HepG2 (cell line): Measurements from ENCODE around the gene WDR76. TPM values are rescaled to one million over a fixed set of nuclear protein-coding genes. Genes with fewer than 3 reads are reported as not detected.

Experiments
- ATAC-seq: fragments of 200-7000 bp; cut with Tn5 transposase; 3 replicates; pipeline ENCODE4 v1.9.1; 2020; ENCODE audit warnings: mild to moderate bottlenecking, moderate library complexity
- BruUV-seq: library from RNA; stranded (reverse); fragments of 400-500 nt; replicated peaks from 2 replicates; lab custom pipeline; 2021; lab: Mats Ljungman, UMichigan
- CTCF ChIA-PET: fragments of 300-600 bp; formaldehyde crosslinking; extraction: SDS; loops from one replicate; lab custom pipeline; 2021; ENCODE audit warnings: low total read pairs, inconsistent platforms, low intra/inter-chr PET ratio; lab: Yijun Ruan, JAX
- POLR2A ChIA-PET: fragments of 350-600 bp; sonication (Branson Sonifier 250); formaldehyde crosslinking; loops from one replicate; lab custom pipeline; 2020; ENCODE audit warnings: antibody characterized with exemption, inconsistent platforms; lab: Yijun Ruan, JAX
- DNase-seq: peaks from one replicate; pipeline ENCODE4 v3.0.0-alpha.2; 2015; ENCODE audit warnings: low spot score
- FAIRE-seq: peaks from 3 replicates; lab custom pipeline; 2011; peaks lifted over from hg19 to GRCh38; lab: Jason Lieb, UNC
- H2AFZ ChIP-seq: one replicate; pipeline ENCODE4 v1.6.1; 2011; ENCODE audit warnings: low read length, inconsistent platforms
- H3K27ac ChIP-seq: fragments of 300-600 bp; 3 replicates; pipeline ENCODE4 v1.8.0; 2011; ENCODE audit warnings: mixed run types, mild to moderate bottlenecking, mixed read lengths, low read length, inconsistent platforms; ENCODE audit not compliant: insufficient read depth; ENCODE audit errors: extremely low read length
- H3K27me3 ChIP-seq, 2 experiments: fragments of 200-600 bp in 1 of 2; 2 replicates in 1 of 2; 3 replicates in 1 of 2; pipeline versions ENCODE4 v1.6.0 to v1.8.0; 2011; ENCODE audit warnings: low read length in 2 of 2, mild to moderate bottlenecking in 2 of 2, moderate library complexity in 2 of 2, inconsistent platforms in 1 of 2; ENCODE audit not compliant: insufficient read depth in 2 of 2, control insufficient read depth in 1 of 2
- H3K36me3 ChIP-seq, 2 experiments: fragments of 200-600 bp in 1 of 2; replicated peaks in 1 of 2; 2 replicates in 1 of 2; 3 replicates in 1 of 2; pipeline versions ENCODE4 v1.5.1 to v1.8.0; 2011; ENCODE audit warnings: low read length in 2 of 2, inconsistent platforms in 1 of 2; ENCODE audit not compliant: insufficient read depth in 2 of 2, control insufficient read depth in 1 of 2
- H3K4me1 ChIP-seq: 2 replicates; pipeline ENCODE4 v1.5.1; 2012; ENCODE audit warnings: low read length, inconsistent platforms; ENCODE audit not compliant: insufficient read depth
- H3K4me2 ChIP-seq: 2 replicates; pipeline ENCODE4 v1.6.0; 2011; ENCODE audit warnings: low read depth, low read length, inconsistent platforms
- H3K4me3 ChIP-seq, 3 experiments: fragments of 200-600 bp in 1 of 3; sonication (generic), shearing (Covaris generic) in 1 of 3; replicated peaks in 1 of 3; 2 replicates each; pipeline ENCODE4 v1.5.1; 2011 to 2016; ENCODE audit warnings: low read length in 3 of 3, inconsistent platforms in 2 of 3, low read depth in 2 of 3, mild to moderate bottlenecking in 2 of 3, control low read depth in 1 of 3, mixed read lengths in 1 of 3; ENCODE audit not compliant: insufficient read depth in 1 of 3
- H3K79me2 ChIP-seq: one replicate; pipeline ENCODE4 v1.6.1; 2011; ENCODE audit warnings: low read length, inconsistent platforms; ENCODE audit not compliant: insufficient read depth
- H3K9ac ChIP-seq: 2 replicates; pipeline ENCODE4 v1.6.0; 2011; ENCODE audit warnings: mild to moderate bottlenecking, low read depth, low read length, inconsistent platforms; ENCODE audit not compliant: insufficient read depth
- H3K9me3 ChIP-seq: 2 replicates; pipeline ENCODE4 v1.5.1; 2012; ENCODE audit warnings: mild to moderate bottlenecking, low read length
- H4K20me1 ChIP-seq: 2 replicates; pipeline ENCODE4 v1.6.0; 2011; ENCODE audit warnings: inconsistent platforms, mild to moderate bottlenecking, low read length, moderate library complexity; ENCODE audit not compliant: insufficient read depth
- CBX2 ChIP-seq, 2 experiments: fragments of 200-600 bp in 1 of 2; sonication (generic); formaldehyde crosslinking in 1 of 2; IDR thresholded peaks; 2 replicates each; pipeline versions ENCODE4 v1.7.0 to v1.8.1; 2018 to 2022; ENCODE audit warnings: low read depth in 2 of 2, low read length in 1 of 2, mild to moderate bottlenecking in 1 of 2, missing genetic modification reagents in 1 of 2
- FOXA3 ChIP-seq: IDR thresholded peaks from 2 replicates; pipeline ENCODE4 v1.6.1; 2016; ENCODE audit warnings: missing genetic modification reagents, missing compliant biosample characterization
- HNF4G ChIP-seq, 2 experiments: sonication (generic) in 1 of 2; formaldehyde crosslinking in 1 of 2; IDR thresholded peaks; 2 replicates each; pipeline versions ENCODE4 v1.4.0 to v1.6.1; 2011 to 2020; ENCODE audit warnings: borderline replicate concordance in 2 of 2, low read depth in 2 of 2, mild to moderate bottlenecking in 2 of 2, low read length in 1 of 2, missing genetic modification reagents in 1 of 2, moderate library complexity in 1 of 2
- HOXD1 ChIP-seq: sonication (generic); formaldehyde crosslinking; IDR thresholded peaks from 2 replicates; pipeline ENCODE4 v1.5.0; 2020; ENCODE audit warnings: missing genetic modification reagents
- JUND ChIP-seq: sonication (generic); formaldehyde crosslinking; IDR thresholded peaks from 2 replicates; pipeline ENCODE4 v1.8.0; 2022; ENCODE audit warnings: mild to moderate bottlenecking, missing genetic modification reagents
- KAT2B ChIP-seq: fragments of 150-350 bp; IDR thresholded peaks from 2 replicates; pipeline ENCODE4 v1.6.1; 2014; ENCODE audit warnings: low read depth, low read length, borderline replicate concordance
- MXD3 ChIP-seq: IDR thresholded peaks from 2 replicates; pipeline ENCODE4 v1.6.1; 2016; ENCODE audit warnings: mild to moderate bottlenecking, missing biosample characterization, missing genetic modification reagents
- NCOA2 ChIP-seq: sonication (generic); formaldehyde crosslinking; IDR thresholded peaks from 2 replicates; pipeline ENCODE4 v1.8.0; 2022; ENCODE audit warnings: inconsistent platforms
- NFE2L2 ChIP-seq: fragments of 150-350 bp; IDR thresholded peaks from 2 replicates; pipeline ENCODE4 v1.6.1; 2014; ENCODE audit warnings: low read length
- RFX1 ChIP-seq: fragments of 450-650 bp; IDR thresholded peaks from 2 replicates; pipeline ENCODE4 v1.6.1; 2017
- SETDB1 ChIP-seq: sonication (generic); formaldehyde crosslinking; IDR thresholded peaks from 2 replicates; pipeline ENCODE4 v1.5.1; 2020; ENCODE audit warnings: missing genetic modification reagents, mild to moderate bottlenecking, borderline replicate concordance
- YEATS2 ChIP-seq: sonication (generic); formaldehyde crosslinking; IDR thresholded peaks from 2 replicates; pipeline ENCODE4 v1.4.0; 2020; ENCODE audit warnings: missing genetic modification reagents, borderline replicate concordance
- ZFP36L2 ChIP-seq: sonication (generic); formaldehyde crosslinking; IDR thresholded peaks from 2 replicates; pipeline ENCODE4 v1.4.0; 2020; ENCODE audit warnings: missing genetic modification reagents
- ZNF33A ChIP-seq: sonication (generic); formaldehyde crosslinking; IDR thresholded peaks from 2 replicates; pipeline ENCODE4 v1.5.1; 2020; ENCODE audit warnings: missing genetic modification reagents, mild to moderate bottlenecking, moderate library complexity, borderline replicate concordance
- ZNF614 ChIP-seq: IDR thresholded peaks from 2 replicates; pipeline ENCODE4 v1.6.1; 2018; ENCODE audit warnings: missing biosample characterization, missing genetic modification reagents, inconsistent platforms, borderline replicate concordance
- ZNF816 ChIP-seq: sonication (generic); formaldehyde crosslinking; IDR thresholded peaks from 2 replicates; pipeline ENCODE4 v1.8.0; 2022; ENCODE audit warnings: missing genetic modification reagents, mild to moderate bottlenecking, borderline replicate concordance
- ZSCAN20 ChIP-seq: sonication (generic); formaldehyde crosslinking; IDR thresholded peaks from 2 replicates; pipeline ENCODE4 v1.4.0; 2020; ENCODE audit warnings: missing genetic modification reagents, mild to moderate bottlenecking, borderline replicate concordance
- WGBS: methylation state at CpG from one replicate; pipeline ENCODE4 v1.1.6; 2017; ENCODE audit warnings: low lambda C conversion rate; 5-methylcytosine and 5-hydroxymethylcytosine counted together
- in situ Hi-C: cut with HindIII; loops from 2 replicates; pipeline ENCODE4 v1.10.0; 2017; ENCODE audit warnings: low pct_unique_long_range_greater_than_20kb; ENCODE audit not compliant: extremely low pct_ligation_motif_present
- intact Hi-C: fragments of 100-400 bp; cut with micrococcal nuclease; formaldehyde crosslinking; loops from one replicate; pipeline ENCODE4 v1.10.0; 2022; ENCODE audit not compliant: unreplicated experiment
- polyA plus RNA-seq, 8 experiments: library from polyadenylated mRNA; depleted of rRNA in 3 of 8; stranded (reverse) in 7 of 8; unstranded in 1 of 8; fragments of >200 nt; fragmentation: Illumina TruSeq in 4 of 8; extraction: Trizol in 4 of 8; gene quantifications; 2 replicates each; pipeline versions ENCODE4 v1.2.1 to v1.2.3, GENCODE V29; 2011 to 2016; ENCODE audit warnings: low read depth in 4 of 8, missing spikeins in 1 of 8, mixed read lengths in 1 of 8; ENCODE audit not compliant: insufficient read depth in 1 of 8
- total RNA-seq, 5 experiments: library from RNA; depleted of rRNA; stranded (reverse); fragments of >200 nt; fragmentation: Illumina TruSeq; extraction: Trizol; gene quantifications; 2 replicates each; pipeline ENCODE4 v1.2.3, GENCODE V29; 2016; ENCODE audit warnings: low read depth in 1 of 5
- TF ChIP-seq, protein P1 (sequence below): sonication (generic); formaldehyde crosslinking; IDR thresholded peaks from 2 replicates; pipeline ENCODE4 v1.5.0; 2020; ENCODE audit warnings: missing genetic modification reagents
- TF ChIP-seq, protein P2 (sequence below): sonication (generic); formaldehyde crosslinking; IDR thresholded peaks from 2 replicates; pipeline ENCODE4 v1.5.0; 2020; ENCODE audit warnings: mild to moderate bottlenecking, missing genetic modification reagents

WDR76 gene
- total and polyA plus RNA-seq, 2 of the 13 experiments (the other 11 are each of a cell fraction or from before 2014, with no cell fraction given), result 1.1 to 9.7 TPM

GRCh38 chr15:43913941-43914340 is 87.1 kb downstream of the WDR76 start (continued):
- TF ChIP-seq SETDB1 (CRISPR knock-in tag) (no peak), ZSCAN20 (CRISPR knock-in tag) (no peak), JUND (no peak), HNF4G (IDR thresholded peaks at IDR 0.05; ENCODE audit: borderline replicate concordance, low read depth, low read length) (no peak), HNF4G (CRISPR knock-in tag; IDR thresholded peaks at IDR 0.05; ENCODE audit: borderline replicate concordance, low read depth) (no peak), ZNF816 (CRISPR knock-in tag) (no peak), ZNF33A (CRISPR knock-in tag) (no peak), KAT2B (no peak), MXD3 (CRISPR knock-in tag) (no peak)

GRCh38 chr15:43915631-43916325 is 89.0 kb downstream of the WDR76 start:
- BruUV-seq, result no TSS peak
- CTCF ChIA-PET, result no interaction called here
- FAIRE-seq, result no peak
- H3K79me2 ChIP-seq, result no peaks in the 10 kb centered on the region
- in situ Hi-C loops (no loop called here), intact Hi-C loops (no loop called here)
- H4K20me1 ChIP-seq, result no peaks in the 10 kb centered on the region
- ATAC-seq, result no peak
- no peak overlapping the region for H3K9ac ChIP-seq
- H3K27ac ChIP-seq, result no peak overlapping the region
- H3K27me3 ChIP-seq, result peaks cover 0 to 5% of the 10 kb centered on the region in 2 experiments; a peak in 2 of 5 replicates
- TF ChIP-seq CBX2 (IDR thresholded peaks at IDR 0.05; ENCODE audit: low read depth, low read length), result no peak
- TF ChIP-seq CBX2 (CRISPR knock-in tag; IDR thresholded peaks at IDR 0.05; ENCODE audit: low read depth), result no peak
- no peak for TF ChIP-seq ZNF614 (CRISPR knock-in tag)
- TF ChIP-seq NFE2L2, result no peak
- TF ChIP-seq YEATS2, result no peak
- no peak for TF ChIP-seq FOXA3 (CRISPR knock-in tag)
- no peak for TF ChIP-seq ZFP36L2
- no peak for TF ChIP-seq RFX1
- TF ChIP-seq, protein P1, sequence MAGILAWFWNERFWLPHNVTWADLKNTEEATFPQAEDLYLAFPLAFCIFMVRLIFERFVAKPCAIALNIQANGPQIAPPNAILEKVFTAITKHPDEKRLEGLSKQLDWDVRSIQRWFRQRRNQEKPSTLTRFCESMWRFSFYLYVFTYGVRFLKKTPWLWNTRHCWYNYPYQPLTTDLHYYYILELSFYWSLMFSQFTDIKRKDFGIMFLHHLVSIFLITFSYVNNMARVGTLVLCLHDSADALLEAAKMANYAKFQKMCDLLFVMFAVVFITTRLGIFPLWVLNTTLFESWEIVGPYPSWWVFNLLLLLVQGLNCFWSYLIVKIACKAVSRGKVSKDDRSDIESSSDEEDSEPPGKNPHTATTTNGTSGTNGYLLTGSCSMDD (CRISPR knock-in tag), result no peak
- TF ChIP-seq HOXD1, result no peak
- no peak for TF ChIP-seq NCOA2 (CRISPR knock-in tag)
- TF ChIP-seq, protein P2, sequence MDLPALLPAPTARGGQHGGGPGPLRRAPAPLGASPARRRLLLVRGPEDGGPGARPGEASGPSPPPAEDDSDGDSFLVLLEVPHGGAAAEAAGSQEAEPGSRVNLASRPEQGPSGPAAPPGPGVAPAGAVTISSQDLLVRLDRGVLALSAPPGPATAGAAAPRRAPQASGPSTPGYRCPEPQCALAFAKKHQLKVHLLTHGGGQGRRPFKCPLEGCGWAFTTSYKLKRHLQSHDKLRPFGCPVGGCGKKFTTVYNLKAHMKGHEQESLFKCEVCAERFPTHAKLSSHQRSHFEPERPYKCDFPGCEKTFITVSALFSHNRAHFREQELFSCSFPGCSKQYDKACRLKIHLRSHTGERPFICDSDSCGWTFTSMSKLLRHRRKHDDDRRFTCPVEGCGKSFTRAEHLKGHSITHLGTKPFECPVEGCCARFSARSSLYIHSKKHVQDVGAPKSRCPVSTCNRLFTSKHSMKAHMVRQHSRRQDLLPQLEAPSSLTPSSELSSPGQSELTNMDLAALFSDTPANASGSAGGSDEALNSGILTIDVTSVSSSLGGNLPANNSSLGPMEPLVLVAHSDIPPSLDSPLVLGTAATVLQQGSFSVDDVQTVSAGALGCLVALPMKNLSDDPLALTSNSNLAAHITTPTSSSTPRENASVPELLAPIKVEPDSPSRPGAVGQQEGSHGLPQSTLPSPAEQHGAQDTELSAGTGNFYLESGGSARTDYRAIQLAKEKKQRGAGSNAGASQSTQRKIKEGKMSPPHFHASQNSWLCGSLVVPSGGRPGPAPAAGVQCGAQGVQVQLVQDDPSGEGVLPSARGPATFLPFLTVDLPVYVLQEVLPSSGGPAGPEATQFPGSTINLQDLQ, result no peak
- no peak for DNase-seq
- POLR2A ChIA-PET, result no interaction called here
- H3K4me3 ChIP-seq, result no peak overlapping the region
- H3K36me3 ChIP-seq, result no peaks in the 10 kb centered on the region
- WGBS, result 47% methylated on average over 5 of the region's 5 CpGs
- no peaks in the 10 kb centered on the region for H3K9me3 ChIP-seq
- H2AFZ ChIP-seq, result no peak overlapping the region
- no peaks in the 10 kb centered on the region for H3K4me1 ChIP-seq
- H3K4me2 ChIP-seq, result no peak overlapping the region
